Gastrocnemius medialis (tissue), 4 donors: ENCODE results near the gene LAMA3.

Source experiments
- CTCF ChIP-seq, 5 experiments: fragments of 450-650 bp in 3 of 5; fragments of 200-600 bp in 2 of 5; sonication (generic) in 2 of 5; IDR thresholded peaks in 4 of 5; conservative IDR thresholded peaks in 1 of 5; 1 replicate in 4 of 5; 2 replicates in 1 of 5; pipeline ENCODE4 v1.5.1; 2016 to 2019; ENCODE audit warnings: antibody characterized with exemption in 5 of 5, mild to moderate bottlenecking in 3 of 5, moderate library complexity in 3 of 5
- POLR2A ChIP-seq, 2 donors: fragments of 450-650 bp; IDR thresholded peaks; one replicate each; pipeline ENCODE4 v1.6.1; 2017; ENCODE audit warnings: antibody characterized with exemption in 2 of 2, mild to moderate bottlenecking in 2 of 2, moderate library complexity in 2 of 2

DNA sequence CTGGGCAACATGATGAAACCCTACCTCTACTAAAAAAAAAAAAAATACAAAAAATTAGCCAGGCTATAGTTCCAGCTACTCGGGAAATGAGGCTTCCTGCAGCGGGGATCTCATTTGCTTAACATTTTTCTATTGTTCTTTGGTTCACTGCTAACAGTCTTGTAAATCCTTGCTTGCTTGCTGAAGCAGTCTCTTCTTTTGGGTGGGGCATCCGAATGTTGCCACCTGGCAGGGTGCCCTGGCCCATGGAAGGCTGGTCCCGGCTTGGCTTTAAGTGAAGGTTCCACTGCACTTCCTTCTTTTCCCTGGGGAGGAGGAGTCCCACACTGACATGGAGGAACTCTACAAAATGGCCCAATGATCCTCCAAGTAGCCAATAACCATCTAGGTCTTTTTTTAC, 20.5 kb upstream of the LAMA3 start:
- TF ChIP-seq CTCF (IDR thresholded peaks at IDR 0.05 in 4 of 5, conservative IDR thresholded peaks at IDR 0.05 in 1 of 5) = no peak
- TF ChIP-seq POLR2A (IDR thresholded peaks at IDR 0.05) = no peak
